ENCODE data around the gene SH3RF1. TPM values are rescaled to one million over a fixed set of nuclear protein-coding genes. Genes with fewer than 3 reads are reported as not detected.

The SH3RF1 gene
- total RNA-seq, 1 experiment from 2014 or later = 15.3 TPM

- no peak overlapping the region for H2BK15ac ChIP-seq (ENCODE audit: low read depth, low read length)
- no peak overlapping the region for H3K56ac ChIP-seq (ENCODE audit: insufficient read length, low read depth, low read length)
- H3K4me3 Mint-ChIP-seq = no peak overlapping the region
- H3K9ac ChIP-seq (ENCODE audit: extremely low read depth, insufficient read length, low read length) = no peak overlapping the region
- H3K4me1 ChIP-seq (ENCODE audit: insufficient read depth, low read length) = peaks cover under 1% of the 10 kb centered on the region
- H3K27ac Mint-ChIP-seq = peak overlapping the region in 1 of 3 experiments; percentile 66; a peak in 2 of 7 replicates
- no peaks in the 10 kb centered on the region for H3K9me3 ChIP-seq (ENCODE audit: control insufficient read depth, low read depth, low read length)
- H4K20me1 ChIP-seq (ENCODE audit: control insufficient read depth, insufficient read depth, insufficient read length) = no peaks in the 10 kb centered on the region
- H2AFZ ChIP-seq (ENCODE audit: low read length) = no peak overlapping the region
- TF ChIP-seq CTCF (conservative IDR thresholded peaks at IDR 0.05) = no peak
- H3K23ac ChIP-seq (ENCODE audit: insufficient read length, low read depth, low read length) = no peak overlapping the region
- no peak for DNase-seq
- H3K9me3 Mint-ChIP-seq = no peaks in the 10 kb centered on the region
- H3K27ac ChIP-seq (ENCODE audit: insufficient read length, low read depth, low read length) = no peak overlapping the region
- H3K4me1 Mint-ChIP-seq = peaks cover 23 to 26% of the 10 kb centered on the region in 2 experiments
- H4K5ac ChIP-seq (ENCODE audit: insufficient read length, low read depth, low read length) = no peak overlapping the region
- H2BK120ac ChIP-seq (ENCODE audit: low read depth, low read length, poor library complexity, severe bottlenecking) = no peak overlapping the region
- no peak overlapping the region for H2BK5ac ChIP-seq (ENCODE audit: insufficient read length, low read length)
- no peak overlapping the region for H2BK12ac ChIP-seq (ENCODE audit: insufficient read length, low read depth, low read length)
- no peaks in the 10 kb centered on the region for H3K27me3 Mint-ChIP-seq (ENCODE audit: low read depth)
- H3K79me1 ChIP-seq (ENCODE audit: insufficient read depth, low read depth, low read length, poor library complexity, severe bottlenecking) = peaks cover 2% of the 10 kb centered on the region
- H2BK20ac ChIP-seq (ENCODE audit: low read depth, low read length, poor library complexity, severe bottlenecking) = no peak overlapping the region
- H4K8ac ChIP-seq (replicated peaks; ENCODE audit: insufficient read length, low read depth, low read length) = no peak overlapping the region
- no peak overlapping the region for H3K18ac ChIP-seq (ENCODE audit: insufficient read length, low read depth, low read length)
- no peak overlapping the region for H3K4me2 ChIP-seq (ENCODE audit: insufficient read depth, insufficient read length, low read length)
- no CpG with 5 or more reads among the region's 3 CpGs for WGBS (ENCODE audit: extremely low coverage, insufficient read length, low lambda C conversion rate)
- H3K36me3 Mint-ChIP-seq (ENCODE audit: insufficient read depth in 1 of 3, low read depth in 3 of 3) = no peaks in the 10 kb centered on the region
- H3T11ph ChIP-seq (ENCODE audit: low read length) = no peak overlapping the region
- no peak overlapping the region for H2AK5ac ChIP-seq (ENCODE audit: insufficient read length, low read length)
- H3K79me2 ChIP-seq (ENCODE audit: insufficient read depth, low read length) = no peaks in the 10 kb centered on the region; the same call in 1 of the 2 replicates
- H3K4ac ChIP-seq (ENCODE audit: low read depth, low read length) = no peak overlapping the region
- H3K27me3 ChIP-seq (ENCODE audit: insufficient read depth, low read length) = no peaks in the 10 kb centered on the region
- no peak overlapping the region for H4K91ac ChIP-seq (ENCODE audit: insufficient read length, low read depth, low read length)
- H3K23me2 ChIP-seq (ENCODE audit: insufficient read length, low read depth, low read length, poor library complexity, severe bottlenecking) = no peaks in the 10 kb centered on the region
- no peak overlapping the region for H3K14ac ChIP-seq (ENCODE audit: insufficient read depth, low read length)
Observed at GRCh38 chr4:169184236-169184635, 86.5 kb downstream of the SH3RF1 start.

Measured in H9 (cell line).